ENCODE measurements around the gene RNF151.
"Not testable (repeated sequence)": the region's sequence is repeated elsewhere in the genome, so short reads cannot be mapped to it uniquely, and the experiment has no call there.

- not testable (repeated sequence) for TF ChIP-seq CTCF, POLR2A (IDR thresholded peaks at IDR 0.05)
Observed at GRCh38 chr16:1920122-1920521, 46.5 kb upstream of the RNF151 start.

Data from right lobe of liver (tissue), 4 donors.